Measurements from ENCODE around the gene PLEKHM3.

Gene PLEKHM3

DNA sequence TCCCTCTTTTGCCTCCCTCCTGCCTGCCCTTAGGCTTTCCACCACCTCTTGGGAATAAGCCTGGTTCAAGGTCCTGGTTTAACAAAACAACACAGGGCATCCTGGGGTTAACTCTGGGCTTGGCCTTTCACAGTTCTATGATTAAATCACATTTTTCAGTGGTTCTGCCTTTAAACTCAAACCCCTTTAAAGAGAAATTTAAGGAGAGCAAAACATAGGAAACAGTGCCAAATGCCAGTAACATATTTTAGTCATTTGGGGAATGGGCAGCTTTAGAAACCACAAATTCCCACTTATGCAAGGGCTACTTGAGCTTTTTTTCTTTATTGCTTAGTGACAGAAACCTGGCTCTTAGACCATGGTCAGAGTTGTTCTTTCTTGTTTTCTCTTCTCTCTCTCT, 143.4 kb downstream of the PLEKHM3 start:
- Histone ChIP-seq H3K9me3 (ENCODE audit: control insufficient read depth in 2 of 2, low read length in 2 of 2) (no peaks in the 10 kb centered on the region), H3K27ac (ENCODE audit: low read depth in 2 of 2, low read length in 2 of 2) (no peak overlapping the region), H3K36me3 (ENCODE audit: control insufficient read depth in 2 of 2, insufficient read depth in 2 of 2, low read length in 2 of 2) (no peaks in the 10 kb centered on the region), H3K9ac (ENCODE audit: low read depth in 1 of 2, low read length in 2 of 2) (no peak overlapping the region), H3K27me3 (ENCODE audit: control insufficient read depth in 2 of 2, insufficient read depth in 2 of 2, low read length in 2 of 2) (no peaks in the 10 kb centered on the region), H3K4me1 (ENCODE audit: control insufficient read depth in 2 of 2, insufficient read depth in 2 of 2, low read length in 2 of 2) (peaks cover 3 to 4% of the 10 kb centered on the region in 2 donors), H3K4me3 (ENCODE audit: low read length in 2 of 2) (no peak overlapping the region)

- Histone ChIP-seq H3K4me1 (ENCODE audit: control insufficient read depth in 2 of 2, insufficient read depth in 2 of 2, low read length in 2 of 2) (peaks cover 0 to 5% of the 10 kb centered on the region in 2 donors), H3K27ac (ENCODE audit: low read depth in 2 of 2, low read length in 2 of 2) (no peak overlapping the region), H3K9me3 (ENCODE audit: control insufficient read depth in 2 of 2, low read length in 2 of 2) (no peaks in the 10 kb centered on the region), H3K27me3 (ENCODE audit: control insufficient read depth in 2 of 2, insufficient read depth in 2 of 2, low read length in 2 of 2) (no peaks in the 10 kb centered on the region), H3K36me3 (ENCODE audit: control insufficient read depth in 2 of 2, insufficient read depth in 2 of 2, low read length in 2 of 2) (no peaks in the 10 kb centered on the region), H3K4me3 (ENCODE audit: low read length in 2 of 2) (no peak overlapping the region), H3K9ac (ENCODE audit: low read depth in 1 of 2, low read length in 2 of 2) (no peak overlapping the region)
Measured at GRCh38 chr2:207879536-207879935, 145.8 kb downstream of the PLEKHM3 start.

- no peak overlapping the region for H3K27ac ChIP-seq (ENCODE audit: low read depth in 2 of 2, low read length in 2 of 2)
- H3K4me3 ChIP-seq (ENCODE audit: low read length in 2 of 2), result no peak overlapping the region
- no peaks in the 10 kb centered on the region for H3K9me3 ChIP-seq (ENCODE audit: control insufficient read depth in 2 of 2, low read length in 2 of 2)
Measured at GRCh38 chr2:207876842-207877535, 148.3 kb downstream of the PLEKHM3 start.

GRCh38 chr2:207875473-207876212, 149.7 kb downstream of the PLEKHM3 start:
- H3K4me1 ChIP-seq (ENCODE audit: control insufficient read depth in 2 of 2, insufficient read depth in 2 of 2, low read length in 2 of 2), result peaks cover 0 to 5% of the 10 kb centered on the region in 2 donors
- no peak overlapping the region for H3K4me3 ChIP-seq (ENCODE audit: low read length in 2 of 2)
- no peaks in the 10 kb centered on the region for H3K27me3 ChIP-seq (ENCODE audit: control insufficient read depth in 2 of 2, insufficient read depth in 2 of 2, low read length in 2 of 2)
- no peak overlapping the region for H3K9ac ChIP-seq (ENCODE audit: low read depth in 1 of 2, low read length in 2 of 2)
- H3K9me3 ChIP-seq (ENCODE audit: control insufficient read depth in 2 of 2, low read length in 2 of 2), result no peaks in the 10 kb centered on the region
- H3K36me3 ChIP-seq (ENCODE audit: control insufficient read depth in 2 of 2, insufficient read depth in 2 of 2, low read length in 2 of 2), result no peaks in the 10 kb centered on the region
- no peak overlapping the region for H3K27ac ChIP-seq (ENCODE audit: low read depth in 2 of 2, low read length in 2 of 2)

More at GRCh38 chr2:207876842-207877535, 148.3 kb downstream of the PLEKHM3 start:
- Histone ChIP-seq H3K4me1 (ENCODE audit: control insufficient read depth in 2 of 2, insufficient read depth in 2 of 2, low read length in 2 of 2) (peaks cover 0 to 5% of the 10 kb centered on the region in 2 donors), H3K36me3 (ENCODE audit: control insufficient read depth in 2 of 2, insufficient read depth in 2 of 2, low read length in 2 of 2) (no peaks in the 10 kb centered on the region), H3K9ac (ENCODE audit: low read depth in 1 of 2, low read length in 2 of 2) (no peak overlapping the region), H3K27me3 (ENCODE audit: control insufficient read depth in 2 of 2, insufficient read depth in 2 of 2, low read length in 2 of 2) (no peaks in the 10 kb centered on the region)

- Histone ChIP-seq H3K9ac (ENCODE audit: low read depth in 1 of 2, low read length in 2 of 2) (no peak overlapping the region), H3K4me3 (ENCODE audit: low read length in 2 of 2) (no peak overlapping the region), H3K27me3 (ENCODE audit: control insufficient read depth in 2 of 2, insufficient read depth in 2 of 2, low read length in 2 of 2) (no peaks in the 10 kb centered on the region), H3K27ac (ENCODE audit: low read depth in 2 of 2, low read length in 2 of 2) (no peak overlapping the region), H3K36me3 (ENCODE audit: control insufficient read depth in 2 of 2, insufficient read depth in 2 of 2, low read length in 2 of 2) (no peaks in the 10 kb centered on the region), H3K9me3 (ENCODE audit: control insufficient read depth in 2 of 2, low read length in 2 of 2) (no peaks in the 10 kb centered on the region), H3K4me1 (ENCODE audit: control insufficient read depth in 2 of 2, insufficient read depth in 2 of 2, low read length in 2 of 2) (peaks cover 0 to 10% of the 10 kb centered on the region in 2 donors)
Measured at GRCh38 chr2:207873794-207874193, 151.5 kb downstream of the PLEKHM3 start.

- Histone ChIP-seq H3K4me3 (ENCODE audit: low read length in 2 of 2) (no peak overlapping the region), H3K36me3 (ENCODE audit: control insufficient read depth in 2 of 2, insufficient read depth in 2 of 2, low read length in 2 of 2) (no peaks in the 10 kb centered on the region), H3K27ac (ENCODE audit: low read depth in 2 of 2, low read length in 2 of 2) (no peak overlapping the region), H3K9ac (ENCODE audit: low read depth in 1 of 2, low read length in 2 of 2) (no peak overlapping the region), H3K9me3 (ENCODE audit: control insufficient read depth in 2 of 2, low read length in 2 of 2) (no peaks in the 10 kb centered on the region), H3K27me3 (ENCODE audit: control insufficient read depth in 2 of 2, insufficient read depth in 2 of 2, low read length in 2 of 2) (no peaks in the 10 kb centered on the region), H3K4me1 (ENCODE audit: control insufficient read depth in 2 of 2, insufficient read depth in 2 of 2, low read length in 2 of 2) (peaks cover 0 to 10% of the 10 kb centered on the region in 2 donors)
Measured at GRCh38 chr2:207871911-207872310, 153.4 kb downstream of the PLEKHM3 start.

GRCh38 chr2:207871506-207871905, 153.8 kb downstream of the PLEKHM3 start:
- H3K27ac ChIP-seq (ENCODE audit: low read depth in 2 of 2, low read length in 2 of 2), result no peak overlapping the region

DNA sequence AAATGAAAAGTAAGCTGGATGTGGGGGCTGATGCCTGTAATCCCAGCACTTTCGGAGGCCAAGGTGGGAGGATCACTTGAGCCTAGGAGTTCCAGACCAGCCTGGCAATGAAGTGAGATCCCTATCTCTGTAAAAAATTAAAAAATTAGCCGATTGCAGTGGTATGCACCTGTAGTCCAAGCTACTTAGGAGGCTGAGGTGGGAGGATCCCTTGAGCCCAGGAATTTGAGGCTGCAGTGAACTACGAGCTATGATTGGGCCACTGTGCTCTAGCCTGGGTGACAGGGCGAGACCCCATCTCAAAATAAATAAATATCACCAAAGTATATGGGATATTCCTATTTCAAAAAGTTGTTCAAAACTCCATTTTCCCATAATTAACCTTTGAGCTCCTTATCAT, 154.5 kb downstream of the PLEKHM3 start:
- Histone ChIP-seq H3K27ac (ENCODE audit: low read depth in 2 of 2, low read length in 2 of 2) (no peak overlapping the region), H3K36me3 (ENCODE audit: control insufficient read depth in 2 of 2, insufficient read depth in 2 of 2, low read length in 2 of 2) (no peaks in the 10 kb centered on the region), H3K9ac (ENCODE audit: low read depth in 1 of 2, low read length in 2 of 2) (no peak overlapping the region), H3K27me3 (ENCODE audit: control insufficient read depth in 2 of 2, insufficient read depth in 2 of 2, low read length in 2 of 2) (no peaks in the 10 kb centered on the region), H3K4me1 (ENCODE audit: control insufficient read depth in 2 of 2, insufficient read depth in 2 of 2, low read length in 2 of 2) (peaks cover 0 to 10% of the 10 kb centered on the region in 2 donors), H3K9me3 (ENCODE audit: control insufficient read depth in 2 of 2, low read length in 2 of 2) (no peaks in the 10 kb centered on the region), H3K4me3 (ENCODE audit: low read length in 2 of 2) (no peak overlapping the region)

More at GRCh38 chr2:207871506-207871905, 153.8 kb downstream of the PLEKHM3 start:
- H3K4me1 ChIP-seq (ENCODE audit: control insufficient read depth in 2 of 2, insufficient read depth in 2 of 2, low read length in 2 of 2), result peaks cover 0 to 10% of the 10 kb centered on the region in 2 donors
- no peak overlapping the region for H3K9ac ChIP-seq (ENCODE audit: low read depth in 1 of 2, low read length in 2 of 2)
- H3K27me3 ChIP-seq (ENCODE audit: control insufficient read depth in 2 of 2, insufficient read depth in 2 of 2, low read length in 2 of 2), result no peaks in the 10 kb centered on the region
- H3K36me3 ChIP-seq (ENCODE audit: control insufficient read depth in 2 of 2, insufficient read depth in 2 of 2, low read length in 2 of 2), result no peaks in the 10 kb centered on the region
- H3K4me3 ChIP-seq (ENCODE audit: low read length in 2 of 2), result no peak overlapping the region
- no peaks in the 10 kb centered on the region for H3K9me3 ChIP-seq (ENCODE audit: control insufficient read depth in 2 of 2, low read length in 2 of 2)

- H3K4me3 ChIP-seq (ENCODE audit: low read length in 2 of 2), result no peak overlapping the region
- no peak overlapping the region for H3K9ac ChIP-seq (ENCODE audit: low read depth in 1 of 2, low read length in 2 of 2)
- no peaks in the 10 kb centered on the region for H3K9me3 ChIP-seq (ENCODE audit: control insufficient read depth in 2 of 2, low read length in 2 of 2)
- H3K27ac ChIP-seq (ENCODE audit: low read depth in 2 of 2, low read length in 2 of 2), result peak overlapping the region in 1 of 2 donors; percentile 32
- no peaks in the 10 kb centered on the region for H3K27me3 ChIP-seq (ENCODE audit: control insufficient read depth in 2 of 2, insufficient read depth in 2 of 2, low read length in 2 of 2)
- no peaks in the 10 kb centered on the region for H3K36me3 ChIP-seq (ENCODE audit: control insufficient read depth in 2 of 2, insufficient read depth in 2 of 2, low read length in 2 of 2)
- peaks cover 0 to 5% of the 10 kb centered on the region in 2 donors for H3K4me1 ChIP-seq (ENCODE audit: control insufficient read depth in 2 of 2, insufficient read depth in 2 of 2, low read length in 2 of 2)
Measured at GRCh38 chr2:207869784-207870778, 155.2 kb downstream of the PLEKHM3 start.

Data from mucosa of rectum (tissue), 2 donors.